ES-I3 (cell line): Measurements from ENCODE around the gene SLITRK4.

ENCODE experiments used
- H3K36me3 ChIP-seq: 2 replicates; pipeline ENCODE4 v1.6.1; 2013; ENCODE audit warnings: mild to moderate bottlenecking, low read length, control low read depth, moderate library complexity; ENCODE audit not compliant: insufficient read depth
- H3K4me1 ChIP-seq: 2 replicates; pipeline ENCODE4 v1.6.1; 2013; ENCODE audit warnings: mild to moderate bottlenecking, control low read depth, low read length; ENCODE audit not compliant: insufficient read depth
- H3K9ac ChIP-seq: 2 replicates; pipeline ENCODE4 v1.6.1; 2013; ENCODE audit warnings: low read depth, mild to moderate bottlenecking, low read length, moderate library complexity
- H3K9me3 ChIP-seq: 2 replicates; pipeline ENCODE4 v1.6.1; 2013; ENCODE audit warnings: mild to moderate bottlenecking, low read length, moderate library complexity; ENCODE audit not compliant: control insufficient read depth, insufficient read depth

Gene SLITRK4

GRCh38 chrX:143623657-143624056 lies 12.2 kb downstream of the SLITRK4 start:
- Histone ChIP-seq H3K9me3 (no peaks in the 10 kb centered on the region), H3K4me1 (no peaks in the 10 kb centered on the region), H3K36me3 (no peaks in the 10 kb centered on the region), H3K9ac (no peak overlapping the region)

- Histone ChIP-seq H3K9ac (no peak overlapping the region), H3K9me3 (no peaks in the 10 kb centered on the region), H3K36me3 (no peaks in the 10 kb centered on the region), H3K4me1 (no peaks in the 10 kb centered on the region)
These were observed 14.6 kb downstream of the SLITRK4 start for GRCh38 chrX:143621276-143621675.

- Histone ChIP-seq H3K36me3 (no peaks in the 10 kb centered on the region), H3K9me3 (no peaks in the 10 kb centered on the region), H3K4me1 (peaks cover 7% of the 10 kb centered on the region; the same call in 1 of the 2 replicates), H3K9ac (no peak overlapping the region)
These were observed 20.1 kb downstream of the SLITRK4 start for GRCh38 chrX:143615851-143616250.

- H3K36me3 ChIP-seq, result no peaks in the 10 kb centered on the region
- H3K9me3 ChIP-seq, result no peaks in the 10 kb centered on the region
- no peak overlapping the region for H3K9ac ChIP-seq
- peaks cover 4% of the 10 kb centered on the region for H3K4me1 ChIP-seq
These were observed 34.1 kb downstream of the SLITRK4 start for GRCh38 chrX:143601809-143602208.

GRCh38 chrX:143581240-143581639 lies 54.7 kb downstream of the SLITRK4 start:
- H3K36me3 ChIP-seq, result no peaks in the 10 kb centered on the region
- no peak overlapping the region for H3K9ac ChIP-seq
- no peaks in the 10 kb centered on the region for H3K4me1 ChIP-seq
- no peaks in the 10 kb centered on the region for H3K9me3 ChIP-seq

- no peak overlapping the region for H3K9ac ChIP-seq
- H3K9me3 ChIP-seq, result no peaks in the 10 kb centered on the region
- H3K36me3 ChIP-seq, result no peaks in the 10 kb centered on the region
- H3K4me1 ChIP-seq, result no peaks in the 10 kb centered on the region
These were observed 55.6 kb downstream of the SLITRK4 start for GRCh38 chrX:143580266-143580665.
